NB4 (cell line): ENCODE results near the gene GRXCR2.

ENCODE experiments used
- MYC ChIP-seq: IDR thresholded peaks from 2 replicates; pipeline ENCODE4 v1.6.1; 2011; ENCODE audit warnings: low read depth, low read length
- POLR2A ChIP-seq: IDR thresholded peaks from 2 replicates; pipeline ENCODE4 v1.6.1; 2011; ENCODE audit warnings: mild to moderate bottlenecking; ENCODE audit not compliant: insufficient read length; ENCODE audit errors: extremely low read depth
- TF ChIP-seq, protein P1 (sequence below): IDR thresholded peaks from one replicate; pipeline ENCODE4 v1.5.1; 2012; ENCODE audit warnings: low read depth, low read length

DNA sequence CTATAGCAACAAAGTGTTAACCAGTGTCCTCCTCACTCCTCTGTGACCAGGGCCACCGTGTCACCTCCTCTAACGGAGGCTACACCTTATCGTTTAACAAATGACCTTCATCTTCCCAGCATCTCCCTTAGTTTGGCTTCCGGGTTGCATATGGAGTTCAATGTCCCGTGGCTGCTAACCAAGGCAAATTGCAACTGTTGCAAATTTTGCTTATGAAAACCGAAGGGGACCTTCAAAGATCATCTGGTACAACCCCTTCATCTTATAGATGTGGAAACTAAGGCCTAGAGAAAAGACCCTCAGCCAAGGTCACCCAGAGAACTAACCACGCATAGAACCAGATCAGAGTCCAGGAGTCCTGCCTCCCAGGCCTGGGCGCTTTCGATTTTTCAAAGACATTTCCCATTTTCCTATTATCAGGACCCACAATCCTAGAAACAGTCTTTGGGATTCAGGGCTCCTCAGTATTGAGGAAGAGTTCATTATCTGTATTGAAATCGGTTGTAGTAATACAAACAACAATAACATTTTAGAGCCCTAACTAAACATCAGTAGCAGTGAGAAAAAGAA lies 39.1 kb downstream of the GRXCR2 start:
- TF ChIP-seq MYC (no peak), POLR2A (no peak)
- TF ChIP-seq, protein P1, sequence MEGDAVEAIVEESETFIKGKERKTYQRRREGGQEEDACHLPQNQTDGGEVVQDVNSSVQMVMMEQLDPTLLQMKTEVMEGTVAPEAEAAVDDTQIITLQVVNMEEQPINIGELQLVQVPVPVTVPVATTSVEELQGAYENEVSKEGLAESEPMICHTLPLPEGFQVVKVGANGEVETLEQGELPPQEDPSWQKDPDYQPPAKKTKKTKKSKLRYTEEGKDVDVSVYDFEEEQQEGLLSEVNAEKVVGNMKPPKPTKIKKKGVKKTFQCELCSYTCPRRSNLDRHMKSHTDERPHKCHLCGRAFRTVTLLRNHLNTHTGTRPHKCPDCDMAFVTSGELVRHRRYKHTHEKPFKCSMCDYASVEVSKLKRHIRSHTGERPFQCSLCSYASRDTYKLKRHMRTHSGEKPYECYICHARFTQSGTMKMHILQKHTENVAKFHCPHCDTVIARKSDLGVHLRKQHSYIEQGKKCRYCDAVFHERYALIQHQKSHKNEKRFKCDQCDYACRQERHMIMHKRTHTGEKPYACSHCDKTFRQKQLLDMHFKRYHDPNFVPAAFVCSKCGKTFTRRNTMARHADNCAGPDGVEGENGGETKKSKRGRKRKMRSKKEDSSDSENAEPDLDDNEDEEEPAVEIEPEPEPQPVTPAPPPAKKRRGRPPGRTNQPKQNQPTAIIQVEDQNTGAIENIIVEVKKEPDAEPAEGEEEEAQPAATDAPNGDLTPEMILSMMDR, result no peak
